ENCODE results near the gene LENEP.

Gene LENEP

DNA sequence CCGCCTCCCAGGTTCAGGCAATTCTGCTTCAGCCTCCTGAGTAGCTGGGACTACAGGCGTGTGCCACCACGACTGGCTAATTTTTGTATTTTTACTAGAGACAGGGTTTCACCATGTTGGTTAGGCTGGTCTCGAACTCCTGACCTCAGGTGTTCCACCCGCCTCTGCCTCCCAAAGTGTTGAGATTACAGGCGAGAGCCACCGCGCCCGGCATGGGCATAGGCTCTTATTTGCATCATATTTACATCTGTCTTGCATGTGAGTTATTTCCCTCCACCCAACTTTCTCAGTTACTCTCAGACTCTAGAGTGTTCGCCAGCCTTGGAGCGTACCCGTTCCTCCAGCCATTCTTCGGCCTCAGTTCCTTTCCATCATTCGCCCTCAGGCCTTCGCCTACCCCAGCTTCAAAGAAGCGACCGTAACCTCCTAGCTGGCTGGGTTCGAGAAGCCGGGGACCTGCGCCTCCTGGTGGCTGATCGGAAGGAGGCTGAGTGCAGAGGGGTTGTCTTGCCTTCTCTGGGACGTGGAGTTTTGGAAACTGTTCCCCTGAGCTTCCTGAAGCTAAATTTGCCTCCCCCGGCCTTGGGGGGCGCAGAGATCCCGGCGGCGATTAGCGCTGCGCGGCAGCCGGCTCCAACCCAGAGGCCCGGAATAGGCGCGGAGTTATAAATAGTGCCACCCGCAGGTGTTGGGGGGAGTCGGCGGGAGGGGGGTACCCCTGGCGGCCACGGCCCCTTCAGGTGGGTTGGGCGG is 5.6 kb downstream of the LENEP start:
- DNase-seq (ENCODE audit: low read depth), result peak; percentile 76

- DNase-seq (ENCODE audit: low read depth), result no peak
These were observed 6.4 kb downstream of the LENEP start for GRCh38 chr1:154999571-155000410.

- DNase-seq (ENCODE audit: low read depth), result peak; percentile 24
These were observed 7.0 kb downstream of the LENEP start for GRCh38 chr1:155000411-155000725.

- DNase-seq (ENCODE audit: low read depth), result peak; percentile 86
These were observed 7.5 kb downstream of the LENEP start for GRCh38 chr1:155000726-155001424.

DNA sequence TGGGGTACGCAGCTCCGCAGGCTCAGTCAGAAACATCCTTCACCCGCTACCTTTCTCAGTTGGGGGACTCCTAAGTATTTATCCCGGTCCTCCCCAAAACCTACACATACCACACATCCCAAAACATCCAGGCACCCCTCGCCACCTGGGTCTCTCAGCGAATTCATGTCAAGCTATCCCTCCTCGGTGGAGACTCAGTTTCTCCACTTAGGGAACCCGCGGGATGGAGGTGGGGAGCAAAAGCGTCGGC is 8.0 kb downstream of the LENEP start:
- DNase-seq (ENCODE audit: low read depth), result no peak

DNA sequence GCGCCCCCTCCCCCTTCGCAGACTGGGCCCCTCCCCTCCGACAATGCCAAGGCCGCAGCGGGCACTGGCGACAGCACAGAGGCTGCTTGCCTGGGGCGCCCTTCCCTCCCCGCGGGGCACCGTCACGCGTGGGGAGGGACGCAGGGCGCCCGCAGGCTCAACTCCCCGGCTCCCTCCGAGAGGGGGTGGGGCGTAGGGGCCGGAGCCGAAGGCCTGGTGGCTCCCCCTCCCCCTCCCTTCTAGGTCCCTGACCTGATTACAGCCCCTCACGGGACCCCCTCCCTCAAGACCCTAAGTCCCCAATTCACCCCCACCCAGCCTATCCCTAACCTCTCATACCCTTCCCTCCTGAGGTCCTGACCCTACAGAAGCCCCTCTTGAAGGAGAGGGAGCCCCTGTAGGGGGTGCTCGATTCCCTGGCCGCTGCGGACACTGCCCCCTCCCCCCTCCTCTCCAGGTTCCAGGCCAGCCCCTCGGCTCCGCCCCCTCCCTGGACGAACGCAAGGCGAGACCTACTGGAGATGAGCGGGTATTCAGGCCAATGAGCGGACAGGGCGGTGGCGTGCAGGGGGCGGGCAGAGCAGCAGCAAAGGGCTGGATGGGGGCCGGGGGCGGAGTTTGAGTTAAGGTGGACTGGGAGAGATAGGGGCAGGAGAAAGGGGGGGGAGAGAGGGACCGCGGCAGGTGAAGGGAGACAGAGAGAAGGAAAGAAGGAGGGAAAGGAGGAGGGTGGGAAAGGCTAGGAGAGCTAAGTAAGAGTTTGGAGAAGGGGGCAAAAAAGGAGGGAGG is 8.5 kb downstream of the LENEP start:
- peak; percentile 99 for DNase-seq (ENCODE audit: low read depth)

DNA sequence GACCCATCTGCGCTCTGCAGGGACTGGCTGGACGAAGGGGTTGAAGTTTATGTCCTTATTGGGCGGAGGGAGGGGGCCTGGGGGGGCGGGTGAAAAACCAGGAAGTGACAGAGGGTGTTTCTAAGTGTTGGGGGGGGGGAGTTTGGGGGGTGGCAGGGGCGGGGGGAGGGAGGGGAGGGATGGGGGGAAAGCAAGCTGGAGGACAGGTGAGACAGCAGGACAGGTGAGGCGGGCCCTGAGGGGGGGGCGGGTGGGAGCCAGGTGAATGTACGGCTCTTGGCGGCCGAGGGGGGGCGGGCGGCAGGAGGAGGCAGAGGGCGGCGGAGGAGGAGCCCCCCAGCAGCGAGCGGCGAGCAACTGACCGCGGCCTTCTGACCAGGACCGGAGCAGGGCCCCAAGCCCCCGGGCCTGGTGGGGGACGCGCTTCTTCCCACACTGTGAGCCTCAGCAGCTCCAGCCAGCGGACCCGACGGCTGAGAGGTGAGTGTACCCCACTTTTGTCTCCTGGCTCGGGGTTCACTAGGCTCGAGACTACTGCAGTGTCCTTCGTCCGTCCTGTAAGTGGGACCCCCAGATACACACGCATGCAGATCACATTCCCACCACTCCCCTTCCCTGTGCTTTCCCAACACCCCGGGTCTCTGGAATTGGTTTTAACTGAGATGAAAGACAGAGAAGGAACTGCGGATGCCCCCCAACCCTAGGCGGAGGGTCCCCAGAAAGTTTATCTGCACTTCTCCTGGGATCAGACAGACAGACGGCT is 9.3 kb downstream of the LENEP start, which contains the start of gene ZBTB7B:
Gene ZBTB7B, plus strand, starts transcription at position 339 of the 763 bp plus-strand sequence. CDS start 11,859 bp downstream, outside the sequence.
- peak; percentile 46 for DNase-seq (ENCODE audit: low read depth)

- DNase-seq (ENCODE audit: low read depth), result peak; percentile 48
These were observed 9.9 kb downstream of the LENEP start for GRCh38 chr1:155003227-155003765.

- DNase-seq (ENCODE audit: low read depth), result peak; percentile 68
These were observed 10.5 kb downstream of the LENEP start for GRCh38 chr1:155003766-155004351.

- DNase-seq (ENCODE audit: low read depth), result no peak
These were observed 11.1 kb downstream of the LENEP start for GRCh38 chr1:155004352-155005075.

GRCh38 chr1:155005076-155006011 is 12.0 kb downstream of the LENEP start:
- no peak for DNase-seq (ENCODE audit: low read depth)

DNA sequence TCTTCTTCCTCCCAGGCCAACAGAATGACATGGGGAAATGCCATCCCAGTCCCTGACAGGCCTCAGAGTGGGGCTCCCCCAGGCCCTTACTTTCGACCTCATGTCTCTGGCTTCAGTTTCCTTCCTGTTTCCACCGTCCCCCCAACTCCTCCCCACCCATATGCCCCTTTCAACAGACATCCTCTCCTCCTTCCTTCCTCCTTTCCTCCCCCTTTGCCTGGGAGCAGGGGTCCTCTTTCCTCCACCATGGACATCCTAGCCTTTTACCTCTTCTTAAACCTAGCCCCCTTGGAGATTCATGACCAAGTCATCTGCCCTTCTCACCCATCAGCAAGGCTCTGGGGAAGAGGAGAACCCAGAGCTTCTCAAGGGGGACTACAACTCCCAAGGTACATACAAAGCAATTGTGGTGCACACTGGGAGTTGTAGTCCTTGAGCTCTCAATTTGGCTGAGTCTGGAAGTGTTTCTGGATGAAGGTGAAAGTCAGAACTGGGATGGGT is 13.3 kb downstream of the LENEP start:
- peak; percentile 63 for DNase-seq (ENCODE audit: low read depth)

DNA sequence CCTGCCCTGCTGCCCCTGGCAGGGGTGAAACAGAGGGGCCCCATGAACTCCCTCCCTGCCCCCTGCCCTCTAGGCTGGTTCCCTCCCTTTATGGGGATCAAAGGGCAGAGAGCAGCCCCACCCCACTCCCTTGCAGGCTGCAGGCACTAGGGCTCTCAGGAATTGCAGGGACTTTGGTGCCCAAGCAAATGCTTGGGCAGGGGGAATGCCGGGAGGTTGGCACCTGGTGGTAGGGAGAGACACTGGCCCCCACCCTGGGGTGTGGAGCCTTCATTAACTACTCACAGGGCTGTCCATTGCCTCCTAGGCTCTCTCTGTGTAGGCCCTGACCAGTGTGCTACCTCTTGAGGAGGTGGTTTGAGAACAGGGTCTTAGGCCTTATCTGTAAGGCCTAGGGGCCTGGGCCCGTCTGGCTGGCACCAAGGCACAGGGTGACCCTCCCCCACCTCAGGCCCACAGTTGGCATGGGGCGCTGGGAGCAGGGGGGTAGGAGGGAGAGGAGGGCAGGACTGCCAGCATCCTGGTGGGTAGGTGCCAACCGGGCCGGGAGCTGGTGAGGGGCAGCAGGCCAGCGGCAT is 14.0 kb downstream of the LENEP start:
- DNase-seq (ENCODE audit: low read depth), result no peak

DNA sequence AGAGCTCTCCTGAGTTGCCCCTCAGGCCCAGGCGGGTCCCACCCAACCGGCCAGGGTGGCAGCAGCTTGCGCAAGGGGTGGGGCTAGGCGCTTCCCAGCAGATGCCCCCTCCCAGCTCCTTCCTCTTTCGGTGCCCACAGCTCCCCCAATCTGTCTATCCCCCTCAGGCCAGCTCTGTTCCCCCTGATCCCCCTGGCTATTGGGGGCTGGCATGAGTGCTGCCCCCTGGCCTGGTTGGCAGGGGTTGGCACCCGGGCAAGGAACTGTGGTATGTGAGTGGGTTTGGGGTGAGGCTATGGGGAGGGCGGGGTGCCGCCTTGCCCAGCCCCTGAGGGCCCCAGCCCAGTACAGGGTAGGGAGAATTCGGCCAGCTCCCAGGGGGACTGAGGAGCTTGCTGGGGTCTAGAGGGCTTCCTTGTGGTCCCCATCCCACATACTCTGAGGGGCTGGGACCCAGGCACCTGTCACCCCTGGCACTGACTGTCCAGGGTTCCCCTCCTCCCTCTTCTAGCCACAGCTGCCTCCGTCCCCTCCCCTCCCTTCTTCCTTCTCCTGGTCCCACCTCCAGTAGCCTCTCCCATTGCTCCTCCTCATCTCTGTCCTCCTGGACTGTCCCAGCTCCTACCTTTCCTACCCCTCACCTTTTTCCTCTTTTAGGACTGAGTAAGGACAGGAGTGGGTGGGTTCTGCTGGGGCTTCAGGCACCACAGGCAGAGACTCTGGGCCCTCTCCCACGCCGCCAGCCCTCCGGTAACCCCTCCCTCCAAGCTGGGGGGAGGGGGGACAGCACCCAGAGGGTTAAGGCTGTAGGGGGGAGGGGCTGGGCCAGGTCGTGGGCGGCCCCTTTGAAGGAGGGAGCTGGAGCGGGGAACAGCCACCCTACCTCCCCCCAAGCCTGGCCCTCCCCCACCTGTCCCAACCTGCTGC is 14.9 kb downstream of the LENEP start:
- no peak for DNase-seq (ENCODE audit: low read depth)

DNA sequence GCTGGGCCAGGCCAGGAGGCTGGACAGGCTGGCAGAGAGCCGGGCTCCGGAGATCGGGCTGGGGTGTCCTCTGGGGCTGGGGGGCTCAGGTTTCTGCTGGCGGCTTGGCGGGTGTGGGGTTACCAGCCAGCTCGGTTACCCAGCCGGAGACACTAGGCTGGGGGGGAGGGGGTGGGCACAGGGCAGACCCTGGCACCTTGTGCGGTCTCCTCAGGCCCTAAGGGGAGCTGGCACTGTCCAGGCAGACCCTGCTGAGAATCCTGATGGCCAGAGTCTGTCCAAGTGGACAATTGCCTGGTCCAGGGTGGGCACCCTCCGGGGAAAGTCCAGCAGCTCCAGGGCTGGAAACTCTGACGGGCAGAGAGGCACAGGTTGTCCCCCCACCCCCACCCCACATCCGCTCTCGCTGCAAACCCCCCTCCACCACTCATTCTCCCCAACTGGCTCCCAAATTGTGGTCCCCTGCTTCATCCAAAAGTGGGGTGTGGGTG is 15.9 kb downstream of the LENEP start:
- no peak for DNase-seq (ENCODE audit: low read depth)

DNA sequence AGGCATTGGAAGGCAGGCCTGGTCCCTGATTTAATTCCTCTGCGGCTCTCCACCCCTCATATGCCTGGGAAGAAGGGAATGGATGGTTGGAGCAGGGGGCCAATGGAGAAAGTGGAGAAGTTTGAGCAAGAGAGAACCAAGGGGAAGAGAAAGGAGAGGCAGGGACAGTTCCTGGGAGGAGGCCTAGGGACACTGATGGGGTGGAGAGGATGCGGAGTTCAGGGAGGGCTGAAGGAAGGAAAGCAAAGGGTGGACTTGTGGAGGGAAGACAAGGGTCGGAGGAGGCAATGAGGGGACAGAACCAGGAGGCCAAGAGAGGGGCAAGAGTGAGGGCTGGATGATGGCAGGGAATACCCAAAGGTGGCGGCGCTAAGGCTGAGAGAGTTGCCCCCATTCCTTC is 16.4 kb downstream of the LENEP start:
- DNase-seq (ENCODE audit: low read depth), result no peak

All from ELR (cell line).